B cell (primary cell): Measurements from ENCODE around the gene SMARCD1. TPM values are rescaled to one million over a fixed set of nuclear protein-coding genes. Genes with fewer than 3 reads are reported as not detected.

ENCODE experiments used
- ATAC-seq: fragments of 200-7000 bp; cut with Tn5 transposase; one replicate; pipeline ENCODE4 v1.10.0; 2021; ENCODE audit warnings: low read depth, mild to moderate bottlenecking, moderate number of reproducible peaks, moderate library complexity
- CTCF ChIA-PET: fragments of 350-600 bp; sonication (Branson Sonifier 250); formaldehyde crosslinking; loops from one replicate; lab custom pipeline; 2021; ENCODE audit warnings: antibody characterized with exemption, inconsistent platforms; lab: Charles Lee
- POLR2A ChIA-PET: fragments of 350-600 bp; sonication (Branson Sonifier 250); formaldehyde crosslinking; loops from one replicate; lab custom pipeline; 2021; ENCODE audit warnings: antibody characterized with exemption; lab: Charles Lee
- DNase-seq: peaks from one replicate; pipeline ENCODE4 v3.0.0; 2013
- H2AFZ ChIP-seq: 2 replicates; pipeline ENCODE4 v1.6.1; 2012; ENCODE audit warnings: mild to moderate bottlenecking, low read depth, low read length; ENCODE audit not compliant: insufficient read depth, poor library complexity, severe bottlenecking
- H3K27ac ChIP-seq, 2 donors: 1 replicate in 1 of 2; 2 replicates in 1 of 2; pipeline ENCODE4 v1.5.1; 2012 to 2013; ENCODE audit warnings: low read length in 2 of 2, mild to moderate bottlenecking in 2 of 2, moderate library complexity in 1 of 2
- H3K27me3 ChIP-seq, 4 experiments: fragments of 200-600 bp in 1 of 4; sonication (generic) in 1 of 4; replicated peaks in 1 of 4; 1 replicate in 2 of 4; 2 replicates in 2 of 4; pipeline versions ENCODE4 v1.6.1 to v1.7.0; 2013 to 2016; ENCODE audit warnings: low read length in 3 of 4, mild to moderate bottlenecking in 2 of 4, mixed read lengths in 1 of 4, moderate library complexity in 1 of 4; ENCODE audit not compliant: insufficient read depth in 4 of 4, control insufficient read depth in 3 of 4; ENCODE audit errors: control extremely low read depth in 1 of 4
- H3K36me3 ChIP-seq, 2 experiments: replicated peaks in 1 of 2; 1 replicate in 1 of 2; 2 replicates in 1 of 2; pipeline versions ENCODE4 v1.6.1 to v1.7.1; 2013; ENCODE audit warnings: low read length in 1 of 2; ENCODE audit not compliant: insufficient read depth in 2 of 2, control insufficient read depth in 1 of 2; ENCODE audit errors: control extremely low read depth in 1 of 2, extremely low read depth in 1 of 2
- H3K4me1 ChIP-seq, 2 donors: fragments of 200-600 bp in 1 of 2; sonication (generic) in 1 of 2; 1 replicate in 1 of 2; 2 replicates in 1 of 2; pipeline versions ENCODE4 v1.5.1 to v1.6.1; 2013 to 2017; ENCODE audit warnings: low read length in 2 of 2; ENCODE audit not compliant: control insufficient read depth in 2 of 2, insufficient read depth in 2 of 2
- H3K4me2 ChIP-seq: replicated peaks from 2 replicates; pipeline ENCODE3; 2012; ENCODE audit warnings: mild to moderate bottlenecking, low read depth, low read length; ENCODE audit not compliant: poor library complexity, severe bottlenecking
- H3K4me3 ChIP-seq, 5 experiments: fragments of 200-600 bp in 1 of 5; sonication (generic) in 1 of 5; 1 replicate in 3 of 5; 2 replicates in 2 of 5; pipeline versions ENCODE4 v1.5.1 to v1.7.0; 2011 to 2016; ENCODE audit warnings: low read length in 4 of 5, mild to moderate bottlenecking in 4 of 5, low read depth in 2 of 5, control low read depth in 1 of 5, moderate library complexity in 1 of 5; ENCODE audit not compliant: insufficient read depth in 1 of 5; ENCODE audit errors: control extremely low read depth in 1 of 5, extremely low read depth in 1 of 5
- H3K79me2 ChIP-seq: fragments of 200-600 bp; sonication (generic); one replicate; pipeline ENCODE4 v1.6.0; 2016; ENCODE audit warnings: low read length; ENCODE audit not compliant: control insufficient read depth, insufficient read depth
- H3K9ac ChIP-seq: fragments of 200-600 bp; sonication (generic); 2 replicates; pipeline ENCODE4 v1.6.1; 2017; ENCODE audit warnings: mild to moderate bottlenecking, low read length, moderate library complexity
- H3K9me3 ChIP-seq, 3 donors: one replicate each; pipeline versions ENCODE4 v1.6.1 to v1.7.1; 2013; ENCODE audit warnings: low read length in 2 of 3; ENCODE audit not compliant: control insufficient read depth in 2 of 3, insufficient read depth in 1 of 3; ENCODE audit errors: control extremely low read depth in 1 of 3
- H4K20me1 ChIP-seq: 2 replicates; pipeline ENCODE4 v1.6.0; 2012; ENCODE audit warnings: mild to moderate bottlenecking, low read length; ENCODE audit not compliant: insufficient read depth, control insufficient read depth, poor library complexity, severe bottlenecking
- H3K27ac Mint-ChIP-seq: one replicate; pipeline ENCODE4 v1.8.0; 2021; ENCODE audit warnings: mixed read lengths
- H3K27me3 Mint-ChIP-seq: one replicate; pipeline ENCODE4 v1.8.0; 2021; ENCODE audit warnings: mixed read lengths
- H3K4me1 Mint-ChIP-seq: one replicate; pipeline ENCODE4 v1.8.0; 2021; ENCODE audit warnings: mixed read lengths
- H3K4me3 Mint-ChIP-seq: one replicate; pipeline ENCODE4 v1.8.0; 2021; ENCODE audit warnings: mixed read lengths
- H3K9me3 Mint-ChIP-seq: one replicate; pipeline ENCODE4 v1.8.0; 2022; ENCODE audit warnings: mixed read lengths; ENCODE audit not compliant: insufficient read depth
- EZH2 ChIP-seq: IDR thresholded peaks from 2 replicates; pipeline ENCODE4 v1.6.1; 2012; ENCODE audit warnings: borderline replicate concordance, low read depth, mild to moderate bottlenecking, moderate library complexity, low read length; ENCODE audit not compliant: insufficient read depth, poor library complexity, severe bottlenecking
- WGBS: methylation state at CpG from one replicate; pipeline ENCODE4 v1.1.5; 2013; ENCODE audit warnings: missing lambda C conversion rate; ENCODE audit not compliant: insufficient coverage; 5-methylcytosine and 5-hydroxymethylcytosine counted together
- intact Hi-C: fragments of 100-400 bp; cut with micrococcal nuclease; formaldehyde crosslinking; loops from one replicate; pipeline ENCODE4 v1.10.0; 2022
- polyA plus RNA-seq: library from polyadenylated mRNA; depleted of rRNA; stranded (reverse); fragments of >200 nt; gene quantifications from 2 replicates; pipeline ENCODE4 v1.2.3, GENCODE V29; 2012
- total RNA-seq, 2 donors: library from RNA; stranded (reverse); fragments of 120-200 nt in 1 of 2; gene quantifications; 1 replicate in 1 of 2; 2 replicates in 1 of 2; pipeline versions ENCODE4 v1.2.3 to v1.2.4, GENCODE V29; 2013 to 2022
- TF ChIP-seq, protein P1 (sequence below): fragments of 200-600 bp; IDR thresholded peaks from one replicate; pipeline ENCODE4 v1.8.0; 2022; ENCODE audit warnings: antibody characterized with exemption, mild to moderate bottlenecking

The SMARCD1 gene
- total and polyA plus RNA-seq, 2 donors (not counting 1 experiment from before 2014, with no cell fraction given) = 67.8 to 101 TPM

DNA sequence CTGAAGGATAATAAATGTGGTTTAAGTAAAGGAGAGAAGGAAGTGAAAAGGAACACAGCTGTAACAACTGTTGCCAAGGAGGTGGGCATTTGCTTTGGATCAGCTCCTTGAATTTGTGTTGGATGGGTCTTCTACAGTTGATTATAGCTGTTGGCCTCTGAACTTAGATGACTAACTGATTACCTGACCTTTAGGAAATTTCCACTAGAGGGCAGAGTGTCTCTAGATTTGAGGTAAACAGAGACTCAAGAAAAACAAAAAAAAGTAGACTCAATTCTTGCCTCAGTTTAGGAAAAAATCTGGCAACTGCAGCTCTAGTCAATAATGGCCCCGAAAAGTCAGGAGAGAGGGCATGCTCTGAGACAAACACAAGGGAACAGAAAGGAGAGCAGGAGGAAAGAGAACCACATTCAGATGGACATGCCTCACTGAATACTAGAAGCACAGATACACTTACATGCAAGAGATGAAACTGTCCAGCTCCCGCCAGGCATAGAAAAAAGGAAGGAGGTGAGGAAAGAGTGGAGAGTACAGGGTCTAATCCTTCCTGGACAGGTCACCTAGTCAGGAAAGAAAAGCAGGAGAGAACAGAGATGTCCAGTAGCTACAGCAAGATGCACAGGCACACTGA is 47.5 kb downstream of the SMARCD1 start:
- Histone ChIP-seq H2AFZ (no peak overlapping the region), H3K4me1 (peaks cover 6 to 7% of the 10 kb centered on the region in 2 donors), H3K27ac (peak overlapping the region in 1 of 2 donors; percentile 35), H3K4me3 (no peak overlapping the region), H3K79me2 (peaks cover 23% of the 10 kb centered on the region), H3K9ac (no peak overlapping the region), H3K36me3 (peaks cover 2 to 72% of the 10 kb centered on the region in 2 experiments), H4K20me1 (peaks cover 27% of the 10 kb centered on the region), H3K27me3 (no peaks in the 10 kb centered on the region), H3K4me2 (no peak overlapping the region), H3K9me3 (no peaks in the 10 kb centered on the region)
- no peaks in the 10 kb centered on the region for H3K27me3 Mint-ChIP-seq
- H3K4me1 Mint-ChIP-seq = peaks cover 14% of the 10 kb centered on the region
- intact Hi-C loops = loop anchor here (1.0 to 2.0 kb wide), 2 partner anchors 43 to 44 kb away; no protein-coding TSS in a partner anchor
- ATAC-seq (no peak), DNase-seq (peak; percentile 42)
- 64% methylated on average over 2 of the region's 2 CpGs for WGBS
- peak overlapping the region; percentile 8 for H3K27ac Mint-ChIP-seq
- TF ChIP-seq, protein P1, sequence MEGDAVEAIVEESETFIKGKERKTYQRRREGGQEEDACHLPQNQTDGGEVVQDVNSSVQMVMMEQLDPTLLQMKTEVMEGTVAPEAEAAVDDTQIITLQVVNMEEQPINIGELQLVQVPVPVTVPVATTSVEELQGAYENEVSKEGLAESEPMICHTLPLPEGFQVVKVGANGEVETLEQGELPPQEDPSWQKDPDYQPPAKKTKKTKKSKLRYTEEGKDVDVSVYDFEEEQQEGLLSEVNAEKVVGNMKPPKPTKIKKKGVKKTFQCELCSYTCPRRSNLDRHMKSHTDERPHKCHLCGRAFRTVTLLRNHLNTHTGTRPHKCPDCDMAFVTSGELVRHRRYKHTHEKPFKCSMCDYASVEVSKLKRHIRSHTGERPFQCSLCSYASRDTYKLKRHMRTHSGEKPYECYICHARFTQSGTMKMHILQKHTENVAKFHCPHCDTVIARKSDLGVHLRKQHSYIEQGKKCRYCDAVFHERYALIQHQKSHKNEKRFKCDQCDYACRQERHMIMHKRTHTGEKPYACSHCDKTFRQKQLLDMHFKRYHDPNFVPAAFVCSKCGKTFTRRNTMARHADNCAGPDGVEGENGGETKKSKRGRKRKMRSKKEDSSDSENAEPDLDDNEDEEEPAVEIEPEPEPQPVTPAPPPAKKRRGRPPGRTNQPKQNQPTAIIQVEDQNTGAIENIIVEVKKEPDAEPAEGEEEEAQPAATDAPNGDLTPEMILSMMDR = peak; percentile 48
- TF ChIP-seq EZH2 = no peak
- ChIA-PET CTCF (interaction anchor here (0.7 to 5.9 kb wide), 20 partner anchors 10 to 182 kb away, joined by 3 to 48 read pairs (median 4); partner anchors contain the start of genes CERS5 and COX14), POLR2A (interaction anchor here (0.6 kb wide), 1 partner anchor 513 kb away, joined by 6 read pairs; no protein-coding TSS in a partner anchor)
- no peak overlapping the region for H3K4me3 Mint-ChIP-seq
- no peaks in the 10 kb centered on the region for H3K9me3 Mint-ChIP-seq

DNA sequence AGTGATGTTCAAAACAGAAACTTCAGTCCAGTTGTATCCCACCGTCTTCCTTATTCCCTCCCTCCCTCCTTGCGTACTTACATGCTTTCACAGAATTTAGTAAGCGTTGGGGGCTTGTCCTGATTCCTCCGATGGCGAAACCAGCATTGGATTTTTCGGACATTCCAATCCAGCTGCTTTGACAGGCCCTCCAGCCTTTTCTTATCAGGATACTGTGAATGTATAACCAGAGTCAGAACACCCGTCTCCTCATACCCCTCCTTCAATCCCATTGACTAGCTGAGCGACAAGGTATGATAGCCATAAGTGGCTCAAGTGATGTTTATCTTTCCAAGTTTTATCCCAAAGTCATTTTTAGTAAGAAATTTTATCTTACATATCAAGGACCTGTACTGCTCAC is 57.9 kb downstream of the SMARCD1 start:
- Histone ChIP-seq H3K27ac (no peak overlapping the region), H4K20me1 (peaks cover 17% of the 10 kb centered on the region), H3K4me3 (no peak overlapping the region), H3K4me1 (no peaks in the 10 kb centered on the region), H3K4me2 (no peak overlapping the region), H3K9ac (no peak overlapping the region), H3K79me2 (peaks cover 51% of the 10 kb centered on the region), H3K36me3 (peaks cover 1 to 25% of the 10 kb centered on the region in 2 experiments), H3K27me3 (no peaks in the 10 kb centered on the region), H3K9me3 (no peaks in the 10 kb centered on the region), H2AFZ (no peak overlapping the region)
- Mint-ChIP-seq H3K27ac (no peak overlapping the region), H3K9me3 (no peaks in the 10 kb centered on the region), H3K4me1 (no peaks in the 10 kb centered on the region), H3K4me3 (no peak overlapping the region), H3K27me3 (no peaks in the 10 kb centered on the region)
- 97% methylated on average over 6 of the region's 8 CpGs for WGBS
- intact Hi-C loops = no loop called here
- CTCF ChIA-PET = interaction anchor here (0.6 to 2.1 kb wide), 5 partner anchors 10 to 1354 kb away, joined by 3 to 8 read pairs (median 3); partner anchors contain the start of gene ADCY6
- ATAC-seq = no peak
- no peak for DNase-seq
- TF ChIP-seq, protein P1 = no peak
- TF ChIP-seq EZH2 = no peak
- POLR2A ChIA-PET = no interaction called here
